IMR-90 (cell line): ENCODE measurements around the gene SEC24B.

Experiments used
- BHLHE40 ChIP-seq: fragments of 150-350 bp; IDR thresholded peaks from 2 replicates; pipeline ENCODE4 v1.6.1; 2016; ENCODE audit warnings: mild to moderate bottlenecking, low read depth, low read length
- CEBPB ChIP-seq: IDR thresholded peaks from 2 replicates; pipeline ENCODE4 v1.6.1; 2012; ENCODE audit warnings: low read depth, low read length, improper control_type of control experiment
- ELK1 ChIP-seq: fragments of 150-350 bp; IDR thresholded peaks from 2 replicates; pipeline ENCODE4 v1.6.1; 2016; ENCODE audit warnings: low read depth, mild to moderate bottlenecking, low read length, moderate library complexity, borderline replicate concordance
- MAFK ChIP-seq: IDR thresholded peaks from 2 replicates; pipeline ENCODE4 v1.6.1; 2012; ENCODE audit warnings: low read depth, low read length, improper control_type of control experiment
- MAZ ChIP-seq: IDR thresholded peaks from 2 replicates; pipeline ENCODE4 v1.6.1; 2012; ENCODE audit warnings: low read depth, mild to moderate bottlenecking, low read length, improper control_type of control experiment, moderate library complexity, borderline replicate concordance
- NFE2L2 ChIP-seq: fragments of 150-350 bp; IDR thresholded peaks from 2 replicates; pipeline ENCODE4 v1.6.1; 2016; ENCODE audit warnings: low read depth, mild to moderate bottlenecking, low read length
- POLR2A ChIP-seq: IDR thresholded peaks from 2 replicates; pipeline ENCODE4 v1.6.1; 2012; ENCODE audit warnings: mild to moderate bottlenecking, low read depth, low read length
- RAD21 ChIP-seq: IDR thresholded peaks from 2 replicates; pipeline ENCODE4 v1.6.1; 2012; ENCODE audit warnings: low read length, improper control_type of control experiment
- RCOR1 ChIP-seq: IDR thresholded peaks from 2 replicates; pipeline ENCODE4 v1.6.1; 2012; ENCODE audit warnings: mild to moderate bottlenecking, low read length, improper control_type of control experiment; ENCODE audit not compliant: insufficient replicate concordance
- SMC3 ChIP-seq: fragments of 150-350 bp; IDR thresholded peaks from 2 replicates; pipeline ENCODE4 v1.6.1; 2016; ENCODE audit warnings: low read depth, mild to moderate bottlenecking, antibody characterized with exemption, low read length, moderate library complexity
- TF ChIP-seq, protein P1 (sequence below): conservative IDR thresholded peaks from 2 replicates; pipeline ENCODE4 v1.5.1; 2012; ENCODE audit warnings: mild to moderate bottlenecking, low read depth, low read length, improper control_type of control experiment

DNA sequence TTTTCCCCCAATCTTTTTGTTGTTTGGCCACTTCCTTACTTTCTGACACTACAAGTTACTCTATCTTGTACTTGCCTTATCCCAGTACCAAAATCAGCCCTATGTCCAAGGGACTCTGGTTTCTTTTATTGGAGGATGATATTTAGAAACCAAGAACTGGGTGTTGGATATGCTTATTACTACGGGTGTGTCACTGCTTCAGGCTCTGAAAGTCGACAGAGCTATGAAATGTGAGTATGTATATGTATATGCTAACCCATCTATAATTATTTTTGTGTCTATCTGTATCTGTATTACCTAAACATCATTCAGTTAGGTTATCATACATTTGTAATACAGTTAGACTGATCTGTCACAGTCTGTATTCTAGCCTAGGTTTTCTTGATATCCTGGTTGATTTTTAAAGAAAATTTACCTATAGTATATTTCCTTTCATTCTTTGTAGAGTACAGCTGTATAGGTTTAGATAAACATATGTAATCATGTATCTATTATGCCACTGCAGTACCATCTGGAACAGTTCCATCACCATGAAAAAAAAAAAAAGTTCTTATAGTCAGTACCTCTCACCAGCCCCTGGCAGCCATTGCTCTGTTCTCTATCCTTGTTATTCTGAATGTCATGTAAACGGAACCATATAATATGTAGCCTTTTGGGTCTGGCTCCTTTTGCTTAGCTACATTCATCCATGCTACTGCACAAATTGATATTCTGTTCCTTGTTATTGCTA lies 18.1 kb downstream of the SEC24B start:
- TF ChIP-seq BHLHE40 = no peak
- TF ChIP-seq MAFK = no peak
- TF ChIP-seq RAD21 = no peak
- no peak for TF ChIP-seq CEBPB
- TF ChIP-seq, protein P1, sequence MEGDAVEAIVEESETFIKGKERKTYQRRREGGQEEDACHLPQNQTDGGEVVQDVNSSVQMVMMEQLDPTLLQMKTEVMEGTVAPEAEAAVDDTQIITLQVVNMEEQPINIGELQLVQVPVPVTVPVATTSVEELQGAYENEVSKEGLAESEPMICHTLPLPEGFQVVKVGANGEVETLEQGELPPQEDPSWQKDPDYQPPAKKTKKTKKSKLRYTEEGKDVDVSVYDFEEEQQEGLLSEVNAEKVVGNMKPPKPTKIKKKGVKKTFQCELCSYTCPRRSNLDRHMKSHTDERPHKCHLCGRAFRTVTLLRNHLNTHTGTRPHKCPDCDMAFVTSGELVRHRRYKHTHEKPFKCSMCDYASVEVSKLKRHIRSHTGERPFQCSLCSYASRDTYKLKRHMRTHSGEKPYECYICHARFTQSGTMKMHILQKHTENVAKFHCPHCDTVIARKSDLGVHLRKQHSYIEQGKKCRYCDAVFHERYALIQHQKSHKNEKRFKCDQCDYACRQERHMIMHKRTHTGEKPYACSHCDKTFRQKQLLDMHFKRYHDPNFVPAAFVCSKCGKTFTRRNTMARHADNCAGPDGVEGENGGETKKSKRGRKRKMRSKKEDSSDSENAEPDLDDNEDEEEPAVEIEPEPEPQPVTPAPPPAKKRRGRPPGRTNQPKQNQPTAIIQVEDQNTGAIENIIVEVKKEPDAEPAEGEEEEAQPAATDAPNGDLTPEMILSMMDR = no peak
- TF ChIP-seq RCOR1 = no peak
- TF ChIP-seq SMC3 = no peak
- no peak for TF ChIP-seq POLR2A
- no peak for TF ChIP-seq MAZ
- no peak for TF ChIP-seq NFE2L2
- TF ChIP-seq ELK1 = no peak
